Nephron progenitor cell (in vitro differentiated cells): Measurements from ENCODE around the gene ARMC6.

Source experiments
- DNase-seq: peaks from one replicate; pipeline ENCODE4 v3.0.0; 2021
- H3K27ac Mint-ChIP-seq: 2 replicates; pipeline ENCODE4 v1.8.0; 2021; ENCODE audit warnings: mild to moderate bottlenecking, moderate library complexity, mixed read lengths
- H3K27me3 Mint-ChIP-seq: 2 replicates; pipeline ENCODE4 v1.8.0; 2021; ENCODE audit warnings: mild to moderate bottlenecking, low read depth, mixed read lengths; ENCODE audit not compliant: poor library complexity
- H3K36me3 Mint-ChIP-seq: 2 replicates; pipeline ENCODE4 v1.8.0; 2021; ENCODE audit warnings: low read depth, mixed read lengths
- H3K4me1 Mint-ChIP-seq: 2 replicates; pipeline ENCODE4 v1.8.0; 2021; ENCODE audit warnings: mixed read lengths
- H3K4me3 Mint-ChIP-seq: 2 replicates; pipeline ENCODE4 v1.8.0; 2021; ENCODE audit warnings: mild to moderate bottlenecking, moderate library complexity, mixed read lengths
- H3K9me3 Mint-ChIP-seq: 2 replicates; pipeline ENCODE4 v1.8.0; 2021; ENCODE audit warnings: mild to moderate bottlenecking, moderate library complexity, mixed read lengths
- CTCF ChIP-seq: fragments of 200-600 bp; sonication (generic); IDR thresholded peaks from 2 replicates; pipeline ENCODE4 v1.5.0; 2021; ENCODE audit warnings: antibody characterized with exemption

ARMC6 gene

GRCh38 chr19:19064811-19065745 is 31.7 kb downstream of the ARMC6 start:
- no peak for TF ChIP-seq CTCF
- Mint-ChIP-seq H3K36me3 (peaks cover under 1% of the 10 kb centered on the region), H3K9me3 (no peaks in the 10 kb centered on the region), H3K27ac (no peak overlapping the region), H3K27me3 (peaks cover 42% of the 10 kb centered on the region), H3K4me3 (peak overlapping the region; percentile 86), H3K4me1 (peaks cover 65% of the 10 kb centered on the region)
- peak; percentile 30 for DNase-seq

- peaks cover 42% of the 10 kb centered on the region for H3K27me3 Mint-ChIP-seq
These were observed 34.1 kb downstream of the ARMC6 start for GRCh38 chr19:19067276-19068072.

GRCh38 chr19:19068659-19069654 is 35.6 kb downstream of the ARMC6 start:
- peaks cover 31% of the 10 kb centered on the region for H3K4me1 Mint-ChIP-seq
- no peak overlapping the region for H3K27ac Mint-ChIP-seq
- no peak for DNase-seq
- H3K4me3 Mint-ChIP-seq, result no peak overlapping the region
- H3K36me3 Mint-ChIP-seq, result no peaks in the 10 kb centered on the region
- no peaks in the 10 kb centered on the region for H3K9me3 Mint-ChIP-seq
- no peak for TF ChIP-seq CTCF
- peaks cover 47% of the 10 kb centered on the region for H3K27me3 Mint-ChIP-seq

More at GRCh38 chr19:19067276-19068072, 34.1 kb downstream of the ARMC6 start:
- TF ChIP-seq CTCF, result no peak
- Mint-ChIP-seq H3K4me3 (peak overlapping the region; percentile 30), H3K27ac (no peak overlapping the region), H3K36me3 (no peaks in the 10 kb centered on the region), H3K9me3 (no peaks in the 10 kb centered on the region), H3K4me1 (peaks cover 41% of the 10 kb centered on the region)
- no peak for DNase-seq

- no peaks in the 10 kb centered on the region for H3K36me3 Mint-ChIP-seq
- H3K4me1 Mint-ChIP-seq, result peaks cover 14% of the 10 kb centered on the region
- no peaks in the 10 kb centered on the region for H3K9me3 Mint-ChIP-seq
- H3K4me3 Mint-ChIP-seq, result no peak overlapping the region
- TF ChIP-seq CTCF, result no peak
- H3K27ac Mint-ChIP-seq, result no peak overlapping the region
- H3K27me3 Mint-ChIP-seq, result peaks cover 22% of the 10 kb centered on the region
- no peak for DNase-seq
These were observed 38.5 kb downstream of the ARMC6 start for GRCh38 chr19:19071897-19072296.

- Mint-ChIP-seq H3K9me3 (no peaks in the 10 kb centered on the region), H3K27ac (peak overlapping the region; percentile 63), H3K27me3 (peaks cover 27% of the 10 kb centered on the region), H3K36me3 (no peaks in the 10 kb centered on the region), H3K4me1 (peaks cover 3% of the 10 kb centered on the region), H3K4me3 (no peak overlapping the region)
- DNase-seq, result no peak
- TF ChIP-seq CTCF, result no peak
These were observed 40.9 kb downstream of the ARMC6 start for GRCh38 chr19:19074196-19074882.
